Neural cell (in vitro differentiated cells): Measurements from ENCODE around the gene TTR. TPM values are rescaled to one million over a fixed set of nuclear protein-coding genes. Genes with fewer than 3 reads are reported as not detected.

ENCODE experiments used
- H2AFZ ChIP-seq: fragments of 200-600, 300-800 bp; sonication (generic), shearing (Covaris generic); 2 replicates; pipeline ENCODE4 v1.6.0; 2014; ENCODE audit warnings: low read depth, mild to moderate bottlenecking, antibody characterized with exemption, low read length, moderate library complexity
- H3F3A ChIP-seq: fragments of 200-600 bp; shearing (Covaris generic); 2 replicates; pipeline ENCODE4 v1.6.1; 2016; ENCODE audit warnings: mild to moderate bottlenecking, moderate library complexity, mixed read lengths, antibody characterized with exemption, low read length; ENCODE audit not compliant: insufficient read depth, poor library complexity, severe bottlenecking
- H3K27ac ChIP-seq: fragments of 200-600, 300-800 bp; sonication (generic), shearing (Covaris generic); 2 replicates; pipeline ENCODE4 v1.5.1; 2014; ENCODE audit warnings: mild to moderate bottlenecking, low read length, moderate library complexity
- H3K27me3 ChIP-seq: fragments of 300-800, 200-600 bp; sonication (generic), shearing (Covaris generic); 2 replicates; pipeline ENCODE4 v1.6.0; 2014; ENCODE audit warnings: mild to moderate bottlenecking, low read depth, low read length, moderate library complexity; ENCODE audit not compliant: insufficient read depth
- H3K36me3 ChIP-seq: fragments of 300-800, 200-600 bp; sonication (generic), shearing (Covaris generic); 2 replicates; pipeline ENCODE4 v1.5.1; 2014; ENCODE audit warnings: mild to moderate bottlenecking, antibody characterized with exemption, low read length, moderate library complexity; ENCODE audit not compliant: insufficient read depth
- H3K4me2 ChIP-seq: fragments of 300-800, 200-600 bp; sonication (generic), shearing (Covaris generic); 2 replicates; pipeline ENCODE4 v1.6.0; 2014; ENCODE audit warnings: mild to moderate bottlenecking, low read length
- H3K4me3 ChIP-seq: fragments of 300-800, 200-600 bp; sonication (generic), shearing (Covaris generic); 2 replicates; pipeline ENCODE4 v1.5.1; 2014; ENCODE audit warnings: mild to moderate bottlenecking, low read length, moderate library complexity
- H3K79me2 ChIP-seq: fragments of 200-600 bp; shearing (Covaris generic); replicated peaks from 2 replicates; pipeline ENCODE4 v1.6.0; 2014; ENCODE audit warnings: mild to moderate bottlenecking, low read length, moderate library complexity; ENCODE audit not compliant: insufficient read depth
- H3K9ac ChIP-seq: fragments of 300-800, 200-600 bp; sonication (generic), shearing (Covaris generic); 2 replicates; pipeline ENCODE4 v1.6.1; 2016; ENCODE audit warnings: mild to moderate bottlenecking, low read length, mixed read lengths
- H3K9me2 ChIP-seq: fragments of 200-600 bp; shearing (Covaris generic); 2 replicates; pipeline ENCODE4 v1.6.1; 2016; ENCODE audit warnings: mild to moderate bottlenecking, low read length, mixed read lengths; ENCODE audit not compliant: insufficient read depth
- H3K9me3 ChIP-seq: fragments of 200-600, 300-800 bp; sonication (generic), shearing (Covaris generic); 2 replicates; pipeline ENCODE4 v1.6.1; 2016; ENCODE audit warnings: mild to moderate bottlenecking, mixed run types, low read length, moderate library complexity, mixed read lengths
- H4K20me1 ChIP-seq: fragments of 200-600 bp; shearing (Covaris generic); 2 replicates; pipeline ENCODE4 v1.6.1; 2016; ENCODE audit warnings: mild to moderate bottlenecking, mixed run types; ENCODE audit not compliant: insufficient read depth
- CTCF ChIP-seq: fragments of 450-650 bp; IDR thresholded peaks from 2 replicates; pipeline ENCODE4 v1.5.1; 2014; ENCODE audit warnings: antibody characterized with exemption, mild to moderate bottlenecking, moderate library complexity; ENCODE audit not compliant: poor library complexity, severe bottlenecking
- EP300 ChIP-seq: fragments of 450-650 bp; conservative IDR thresholded peaks from 2 replicates; pipeline ENCODE4 v1.6.1; 2014; ENCODE audit warnings: antibody characterized with exemption, mild to moderate bottlenecking, moderate library complexity; ENCODE audit not compliant: poor library complexity, severe bottlenecking
- EZH2 ChIP-seq: fragments of 200-600, 300-800 bp; shearing (Covaris generic), sonication (generic); IDR thresholded peaks from 2 replicates; pipeline ENCODE4 v1.6.1; 2014; ENCODE audit warnings: antibody characterized with exemption, low read length, borderline replicate concordance, mild to moderate bottlenecking; ENCODE audit not compliant: insufficient read depth, poor library complexity, severe bottlenecking
- MXI1 ChIP-seq: fragments of 450-650 bp; conservative IDR thresholded peaks from 2 replicates; pipeline ENCODE4 v1.6.1; 2014; ENCODE audit warnings: antibody characterized with exemption, mild to moderate bottlenecking; ENCODE audit not compliant: poor library complexity, severe bottlenecking
- POLR2AphosphoS5 ChIP-seq: IDR thresholded peaks from 2 replicates; pipeline ENCODE4 v1.6.1; 2012
- RAD21 ChIP-seq: fragments of 450-650 bp; conservative IDR thresholded peaks from 2 replicates; pipeline ENCODE4 v1.6.1; 2014; ENCODE audit warnings: antibody characterized with exemption, mild to moderate bottlenecking, moderate library complexity
- REST ChIP-seq: IDR thresholded peaks from 2 replicates; pipeline ENCODE4 v1.6.1; 2012; ENCODE audit warnings: borderline replicate concordance
- SMC3 ChIP-seq: fragments of 450-650 bp; conservative IDR thresholded peaks from 2 replicates; pipeline ENCODE4 v1.6.1; 2014; ENCODE audit warnings: antibody characterized with exemption, mild to moderate bottlenecking, moderate library complexity; ENCODE audit not compliant: poor library complexity
- TAF1 ChIP-seq: IDR thresholded peaks from 2 replicates; pipeline ENCODE4 v1.6.1; 2012; ENCODE audit warnings: low read depth
- polyA plus RNA-seq: library from polyadenylated mRNA; depleted of rRNA; stranded (reverse); fragments of >200 nt; gene quantifications from 2 replicates; pipeline ENCODE4 v1.2.3, GENCODE V29; 2014

The TTR gene
- polyA plus RNA-seq, 1 donor from 2014 or later: not detected

GRCh38 chr18:31609886-31610285, 18.2 kb downstream of the TTR start:
- H3F3A ChIP-seq: no peaks in the 10 kb centered on the region
- no peak overlapping the region for H2AFZ ChIP-seq
- H3K4me2 ChIP-seq: no peak overlapping the region
- TF ChIP-seq REST (no peak), EP300 (no peak), EZH2 (no peak), MXI1 (no peak), TAF1 (no peak), RAD21 (no peak), POLR2AphosphoS5 (no peak), CTCF (no peak), SMC3 (no peak)
- no peak overlapping the region for H3K9ac ChIP-seq
- H3K9me2 ChIP-seq: no peaks in the 10 kb centered on the region
- no peaks in the 10 kb centered on the region for H3K9me3 ChIP-seq
- no peaks in the 10 kb centered on the region for H3K36me3 ChIP-seq
- H3K4me3 ChIP-seq: no peak overlapping the region
- no peaks in the 10 kb centered on the region for H3K27me3 ChIP-seq
- no peak overlapping the region for H3K27ac ChIP-seq
- no peaks in the 10 kb centered on the region for H3K79me2 ChIP-seq
- H4K20me1 ChIP-seq: no peaks in the 10 kb centered on the region

- Histone ChIP-seq H2AFZ (no peak overlapping the region), H3K4me2 (no peak overlapping the region)
Observed at GRCh38 chr18:31610286-31611205, 18.9 kb downstream of the TTR start.

More at GRCh38 chr18:31610286-31611205, 18.9 kb downstream of the TTR start:
- H3K9me3 ChIP-seq: no peaks in the 10 kb centered on the region
- no peaks in the 10 kb centered on the region for H4K20me1 ChIP-seq
- no peaks in the 10 kb centered on the region for H3K79me2 ChIP-seq
- no peak overlapping the region for H3K27ac ChIP-seq
- no peak overlapping the region for H3K4me3 ChIP-seq
- H3K9ac ChIP-seq: no peak overlapping the region
- no peaks in the 10 kb centered on the region for H3K36me3 ChIP-seq
- TF ChIP-seq CTCF (peak; percentile 30), EZH2 (no peak)
- no peaks in the 10 kb centered on the region for H3K27me3 ChIP-seq
- H3K9me2 ChIP-seq: no peaks in the 10 kb centered on the region
- H3F3A ChIP-seq: no peaks in the 10 kb centered on the region
